K562 (cell line): Measurements from ENCODE around the gene SERINC3. TPM values are rescaled to one million over a fixed set of nuclear protein-coding genes. Genes with fewer than 3 reads are reported as not detected.

Experiments
- CHD2 ChIP-seq: IDR thresholded peaks from 2 replicates; pipeline ENCODE4 v1.6.1; 2011; ENCODE audit warnings: low read depth, low read length
- ELF4 ChIP-seq: fragments of 450-650 bp; formaldehyde crosslinking; IDR thresholded peaks from 2 replicates; pipeline ENCODE4 v1.4.0; 2022; ENCODE audit warnings: missing genetic modification characterization
- EP300 ChIP-seq: IDR thresholded peaks from 2 replicates; pipeline ENCODE4 v1.6.1; 2012; ENCODE audit warnings: low read length, improper control_type of control experiment
- ILF3 ChIP-seq: fragments of 450-650 bp; IDR thresholded peaks from 2 replicates; pipeline ENCODE4 v1.6.1; 2018; ENCODE audit warnings: antibody characterized with exemption, mild to moderate bottlenecking, moderate library complexity, borderline replicate concordance
- IRF2 ChIP-seq: sonication (generic); formaldehyde crosslinking; IDR thresholded peaks from 2 replicates; pipeline ENCODE4 v1.8.1; 2022; ENCODE audit warnings: mild to moderate bottlenecking, missing genetic modification reagents
- POLR2A ChIP-seq: fragments of 450-650 bp; conservative IDR thresholded peaks from 2 replicates; pipeline ENCODE4 v1.6.1; 2016
- POLR2AphosphoS2 ChIP-seq: IDR thresholded peaks from 2 replicates; pipeline ENCODE4 v1.6.1; 2012; ENCODE audit warnings: low read length, improper control_type of control experiment
- POU5F1 ChIP-seq: fragments of 150-350 bp; IDR thresholded peaks from 2 replicates; pipeline ENCODE4 v1.6.1; 2014; ENCODE audit warnings: borderline replicate concordance, low read length, low read depth, mild to moderate bottlenecking; ENCODE audit not compliant: partially characterized antibody
- RBM39 ChIP-seq: fragments of 200-400 bp; formaldehyde crosslinking; optimal IDR thresholded peaks from 2 replicates; pipeline ENCODE3; 2018; ENCODE audit warnings: low read depth, low read length
- SAFB2 ChIP-seq: fragments of 200-400 bp; formaldehyde crosslinking; IDR thresholded peaks from 2 replicates; pipeline ENCODE4 v1.6.1; 2018; ENCODE audit warnings: borderline replicate concordance, low read length, low read depth, moderate library complexity; ENCODE audit not compliant: severe bottlenecking
- SMARCA5 ChIP-seq: fragments of 450-650 bp; IDR thresholded peaks from 2 replicates; pipeline ENCODE4 v1.6.1; 2016
- TRIM24 ChIP-seq, 2 experiments: fragments of 450-650 bp; IDR thresholded peaks; 2 replicates each; pipeline ENCODE4 v1.6.1; 2016
- ZC3H11A ChIP-seq: IDR thresholded peaks from 2 replicates; pipeline ENCODE4 v1.6.1; 2012; ENCODE audit warnings: low read depth, low read length, improper control_type of control experiment
- ZNF124 ChIP-seq: sonication (generic); formaldehyde crosslinking; IDR thresholded peaks from 2 replicates; pipeline ENCODE4 v1.8.1; 2022; ENCODE audit warnings: missing genetic modification reagents
- ZNF232 ChIP-seq: sonication (generic); formaldehyde crosslinking; IDR thresholded peaks from 2 replicates; pipeline ENCODE4 v1.8.0; 2022; ENCODE audit warnings: mild to moderate bottlenecking, missing genetic modification reagents
- ZNF41 ChIP-seq: fragments of 250-450 bp; sonication (Bioruptor Pico); conservative IDR thresholded peaks from 2 replicates; pipeline ENCODE4 v1.4.0; 2020; ENCODE audit warnings: mild to moderate bottlenecking
- ZNF551 ChIP-seq: fragments of 250-450 bp; sonication (Bioruptor Pico); IDR thresholded peaks from 2 replicates; pipeline ENCODE4 v1.5.0; 2021; ENCODE audit warnings: mild to moderate bottlenecking, moderate library complexity
- ZNF766 ChIP-seq: fragments of 200-800 bp; sonication (Bioruptor generic); conservative IDR thresholded peaks from 2 replicates; pipeline ENCODE4 v1.6.1; 2016; ENCODE audit warnings: missing genetic modification characterization, missing compliant biosample characterization
- ZSCAN29 ChIP-seq: fragments of 450-650 bp; IDR thresholded peaks from 2 replicates; pipeline ENCODE4 v1.6.1; 2017
- polyA plus RNA-seq, 8 experiments: library from polyadenylated mRNA; depleted of rRNA in 4 of 8; stranded (reverse) in 5 of 8; unstranded in 3 of 8; fragments of >200 nt; fragmentation: Nextera tagmentation in 2 of 8; fragmentation: Illumina TruSeq in 1 of 8; extraction: Ambion mirVana in 2 of 8; extraction: Trizol in 1 of 8; gene quantifications; 2 replicates each; pipeline versions ENCODE4 v1.2.1 to v1.2.3, GENCODE V29; 2011 to 2014; ENCODE audit warnings: inconsistent platforms in 1 of 8, missing spikeins in 1 of 8
- total RNA-seq, 7 experiments: library from RNA; depleted of rRNA in 6 of 7; stranded (reverse); fragments of >200 nt in 6 of 7; fragmentation: Illumina TruSeq in 2 of 7; extraction: Trizol in 2 of 7; gene quantifications; 2 replicates each; pipeline versions ENCODE4 v1.2.1 to v1.2.3, GENCODE V29; 2011 to 2021; ENCODE audit warnings: low replicate concordance in 1 of 7
- TF ChIP-seq, protein P1 (sequence below): fragments of 200-800 bp; sonication (Bioruptor generic); IDR thresholded peaks from 2 replicates; pipeline ENCODE4 v1.6.1; 2017; ENCODE audit warnings: missing genetic modification characterization, missing compliant biosample characterization
- TF ChIP-seq, protein P2 (sequence below): sonication (generic); formaldehyde crosslinking; IDR thresholded peaks from 2 replicates; pipeline ENCODE4 v1.8.1; 2023; ENCODE audit warnings: mild to moderate bottlenecking, missing genetic modification reagents, moderate library complexity
- TF ChIP-seq, protein P3 (sequence below): fragments of 250-450 bp; sonication (Bioruptor Pico); IDR thresholded peaks from 2 replicates; pipeline ENCODE4 v1.4.0; 2020; ENCODE audit warnings: mild to moderate bottlenecking
- TF ChIP-seq, protein P4 (sequence below): fragments of 250-450 bp; sonication (Bioruptor Pico); IDR thresholded peaks from 2 replicates; pipeline ENCODE4 v1.5.0; 2022; ENCODE audit warnings: mild to moderate bottlenecking

Gene SERINC3
- total and polyA plus RNA-seq, 9 of the 15 experiments (the other 6 are each of a cell fraction or from before 2014, with no cell fraction given), result 24.7 to 107 (median 48.8) TPM

DNA sequence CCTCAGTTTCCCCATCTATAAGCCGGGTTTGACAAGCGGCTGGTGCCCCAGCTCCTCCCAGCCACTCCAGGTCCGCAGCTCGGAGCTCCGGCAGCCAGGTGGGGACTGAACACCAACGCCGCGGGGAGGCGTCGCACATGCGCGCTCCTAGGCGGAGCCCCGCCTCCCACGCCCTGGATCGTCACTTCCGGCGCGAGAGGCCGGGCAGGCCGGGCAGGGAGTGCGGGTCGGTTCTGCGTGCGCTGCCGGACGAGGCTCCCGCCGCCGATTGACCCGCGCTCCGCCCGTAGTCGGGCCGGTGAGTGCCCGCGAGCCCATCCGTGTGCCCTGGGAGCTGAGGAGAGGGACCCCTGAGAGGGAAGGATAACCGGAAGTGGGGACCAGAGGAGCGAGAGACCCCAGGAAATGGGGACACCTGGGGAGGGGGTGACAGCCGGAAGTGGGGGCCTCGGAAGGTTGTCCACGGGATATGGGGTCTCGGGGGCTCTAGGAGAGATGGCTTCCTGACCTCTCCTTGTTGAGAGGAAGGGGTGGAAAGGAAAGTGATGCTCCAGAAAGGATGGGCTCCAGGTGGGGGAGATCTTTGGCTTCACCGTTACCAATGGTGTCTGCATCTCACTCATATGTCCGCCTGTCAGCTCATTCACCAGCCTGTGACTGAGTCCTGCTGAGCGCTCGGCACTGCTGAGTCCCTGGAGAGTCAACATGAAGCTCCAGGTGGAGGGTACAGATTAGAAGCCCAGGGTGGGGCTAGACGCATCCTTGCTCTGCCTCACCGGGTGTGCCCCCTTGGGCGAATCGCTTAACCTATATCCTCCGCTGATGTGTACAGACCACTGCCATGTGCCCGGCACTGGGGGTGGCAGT lies 45.9 kb downstream of the SERINC3 start, which contains the start of gene TTPAL (continued):
- TF ChIP-seq, protein P1, sequence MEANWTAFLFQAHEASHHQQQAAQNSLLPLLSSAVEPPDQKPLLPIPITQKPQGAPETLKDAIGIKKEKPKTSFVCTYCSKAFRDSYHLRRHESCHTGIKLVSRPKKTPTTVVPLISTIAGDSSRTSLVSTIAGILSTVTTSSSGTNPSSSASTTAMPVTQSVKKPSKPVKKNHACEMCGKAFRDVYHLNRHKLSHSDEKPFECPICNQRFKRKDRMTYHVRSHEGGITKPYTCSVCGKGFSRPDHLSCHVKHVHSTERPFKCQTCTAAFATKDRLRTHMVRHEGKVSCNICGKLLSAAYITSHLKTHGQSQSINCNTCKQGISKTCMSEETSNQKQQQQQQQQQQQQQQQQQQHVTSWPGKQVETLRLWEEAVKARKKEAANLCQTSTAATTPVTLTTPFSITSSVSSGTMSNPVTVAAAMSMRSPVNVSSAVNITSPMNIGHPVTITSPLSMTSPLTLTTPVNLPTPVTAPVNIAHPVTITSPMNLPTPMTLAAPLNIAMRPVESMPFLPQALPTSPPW (CRISPR knock-in tag), result peak; percentile 78
- TF ChIP-seq POU5F1, result no peak
- TF ChIP-seq SMARCA5, result 0 out of 2 replicates have a peak, but pooled peaks have one; percentile 17
- no peak for TF ChIP-seq ZC3H11A
- 0 out of 2 replicates have a peak, but pooled peaks have one; percentile 38 for TF ChIP-seq ZNF41 (CRISPR knock-in tag)
- TF ChIP-seq POLR2AphosphoS2, result peak; percentile 84; the same call in 1 of the 2 replicates
- TF ChIP-seq, protein P2, sequence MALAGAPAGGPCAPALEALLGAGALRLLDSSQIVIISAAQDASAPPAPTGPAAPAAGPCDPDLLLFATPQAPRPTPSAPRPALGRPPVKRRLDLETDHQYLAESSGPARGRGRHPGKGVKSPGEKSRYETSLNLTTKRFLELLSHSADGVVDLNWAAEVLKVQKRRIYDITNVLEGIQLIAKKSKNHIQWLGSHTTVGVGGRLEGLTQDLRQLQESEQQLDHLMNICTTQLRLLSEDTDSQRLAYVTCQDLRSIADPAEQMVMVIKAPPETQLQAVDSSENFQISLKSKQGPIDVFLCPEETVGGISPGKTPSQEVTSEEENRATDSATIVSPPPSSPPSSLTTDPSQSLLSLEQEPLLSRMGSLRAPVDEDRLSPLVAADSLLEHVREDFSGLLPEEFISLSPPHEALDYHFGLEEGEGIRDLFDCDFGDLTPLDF (CRISPR knock-in tag), result no peak
- TF ChIP-seq ZSCAN29, result no peak
- TF ChIP-seq, protein P3, sequence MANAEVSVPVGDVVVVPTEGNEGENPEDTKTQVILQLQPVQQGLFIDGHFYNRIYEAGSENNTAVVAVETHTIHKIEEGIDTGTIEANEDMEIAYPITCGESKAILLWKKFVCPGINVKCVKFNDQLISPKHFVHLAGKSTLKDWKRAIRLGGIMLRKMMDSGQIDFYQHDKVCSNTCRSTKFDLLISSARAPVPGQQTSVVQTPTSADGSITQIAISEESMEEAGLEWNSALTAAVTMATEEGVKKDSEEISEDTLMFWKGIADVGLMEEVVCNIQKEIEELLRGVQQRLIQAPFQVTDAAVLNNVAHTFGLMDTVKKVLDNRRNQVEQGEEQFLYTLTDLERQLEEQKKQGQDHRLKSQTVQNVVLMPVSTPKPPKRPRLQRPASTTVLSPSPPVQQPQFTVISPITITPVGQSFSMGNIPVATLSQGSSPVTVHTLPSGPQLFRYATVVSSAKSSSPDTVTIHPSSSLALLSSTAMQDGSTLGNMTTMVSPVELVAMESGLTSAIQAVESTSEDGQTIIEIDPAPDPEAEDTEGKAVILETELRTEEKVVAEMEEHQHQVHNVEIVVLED, result peak; percentile 71
- TF ChIP-seq, protein P4, sequence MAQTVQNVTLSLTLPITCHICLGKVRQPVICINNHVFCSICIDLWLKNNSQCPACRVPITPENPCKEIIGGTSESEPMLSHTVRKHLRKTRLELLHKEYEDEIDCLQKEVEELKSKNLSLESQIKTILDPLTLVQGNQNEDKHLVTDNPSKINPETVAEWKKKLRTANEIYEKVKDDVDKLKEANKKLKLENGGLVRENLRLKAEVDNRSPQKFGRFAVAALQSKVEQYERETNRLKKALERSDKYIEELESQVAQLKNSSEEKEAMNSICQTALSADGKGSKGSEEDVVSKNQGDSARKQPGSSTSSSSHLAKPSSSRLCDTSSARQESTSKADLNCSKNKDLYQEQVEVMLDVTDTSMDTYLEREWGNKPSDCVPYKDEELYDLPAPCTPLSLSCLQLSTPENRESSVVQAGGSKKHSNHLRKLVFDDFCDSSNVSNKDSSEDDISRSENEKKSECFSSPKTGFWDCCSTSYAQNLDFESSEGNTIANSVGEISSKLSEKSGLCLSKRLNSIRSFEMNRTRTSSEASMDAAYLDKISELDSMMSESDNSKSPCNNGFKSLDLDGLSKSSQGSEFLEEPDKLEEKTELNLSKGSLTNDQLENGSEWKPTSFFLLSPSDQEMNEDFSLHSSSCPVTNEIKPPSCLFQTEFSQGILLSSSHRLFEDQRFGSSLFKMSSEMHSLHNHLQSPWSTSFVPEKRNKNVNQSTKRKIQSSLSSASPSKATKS, result no peak
- no peak for TF ChIP-seq CHD2
- no peak for TF ChIP-seq ZNF124 (CRISPR knock-in tag)
- peak; percentile 97 for TF ChIP-seq POLR2A
- TF ChIP-seq ZNF232 (CRISPR knock-in tag), result peak; percentile 70; the same call in 1 of the 2 replicates
- TF ChIP-seq SAFB2, result no peak
- no peak for TF ChIP-seq EP300
- peak; percentile 83 for TF ChIP-seq ELF4 (CRISPR knock-in tag)
- no peak for TF ChIP-seq ZNF551
- TF ChIP-seq ILF3, result no peak
- 0 out of 2 replicates have a peak, but pooled peaks have one; percentile 46 for TF ChIP-seq ZNF766
- no peak for TF ChIP-seq RBM39
- peak in 1 of 2 experiments; percentile 63; a peak in 2 of 4 replicates for TF ChIP-seq TRIM24 (IDR thresholded peaks at IDR 0.05)
- no peak for TF ChIP-seq IRF2
